ENCODE data around the gene NCOA1.

Gene NCOA1

DNA sequence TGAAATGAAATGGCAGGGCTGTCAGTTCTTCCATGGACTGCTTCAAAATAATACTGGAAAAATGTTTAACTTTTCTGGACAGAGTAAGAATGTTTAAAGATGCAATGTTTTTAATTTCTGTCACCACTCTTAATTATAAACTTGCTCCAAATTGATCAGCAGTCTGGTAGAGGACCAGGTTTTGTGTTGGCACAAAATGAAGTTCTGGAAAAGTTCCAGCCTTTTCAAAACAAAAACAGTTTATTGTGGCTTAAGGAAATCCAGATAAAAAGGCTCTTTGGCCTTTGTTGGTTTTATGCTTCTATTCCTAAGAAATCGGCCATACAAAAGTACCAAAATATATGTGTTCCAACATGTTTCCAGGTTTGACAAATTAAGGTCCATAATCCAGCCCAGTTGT lies 253.3 kb downstream of the NCOA1 start:
- no peak for DNase-seq (ENCODE audit: low read depth)

DNA sequence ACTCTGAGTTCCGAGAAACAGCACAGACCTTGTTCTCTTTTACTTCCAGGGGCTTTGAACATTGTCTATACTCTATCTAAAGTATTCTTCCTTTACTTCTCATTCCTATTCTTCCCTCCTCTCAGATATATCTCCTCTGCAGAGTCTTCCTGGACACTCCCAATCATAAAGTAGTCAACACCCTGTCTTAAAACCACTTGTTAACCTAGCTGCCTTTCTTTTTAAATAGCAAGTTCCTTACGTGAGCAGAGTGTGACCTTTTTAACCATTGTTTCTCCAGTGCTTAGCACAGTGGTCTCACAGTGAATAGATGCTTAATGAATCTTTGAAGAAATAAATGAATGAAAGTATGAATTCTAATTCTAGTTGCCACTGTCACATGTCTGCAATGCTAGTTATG lies 254.8 kb downstream of the NCOA1 start:
- no peak for DNase-seq (ENCODE audit: low read depth)

DNA sequence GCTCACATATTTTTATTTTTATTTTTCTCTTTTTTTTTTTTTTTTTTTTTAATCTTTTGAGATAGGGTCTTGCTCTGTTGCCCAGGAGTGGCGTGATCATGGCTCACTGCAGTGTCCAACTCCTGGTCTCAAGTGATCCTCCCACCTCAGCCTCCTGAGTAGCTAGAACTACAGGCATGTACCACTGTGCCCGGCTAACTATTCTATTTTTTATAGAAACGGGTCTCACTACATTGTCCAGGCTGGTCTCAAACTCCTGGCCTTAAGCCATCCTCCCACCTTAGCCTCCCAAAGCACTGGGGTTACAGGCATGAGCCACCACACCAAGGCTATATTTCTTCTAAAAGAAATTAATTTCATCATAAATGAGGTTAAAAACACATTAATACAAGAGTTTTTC lies 256.2 kb downstream of the NCOA1 start:
- DNase-seq (ENCODE audit: low read depth): no peak

DNA sequence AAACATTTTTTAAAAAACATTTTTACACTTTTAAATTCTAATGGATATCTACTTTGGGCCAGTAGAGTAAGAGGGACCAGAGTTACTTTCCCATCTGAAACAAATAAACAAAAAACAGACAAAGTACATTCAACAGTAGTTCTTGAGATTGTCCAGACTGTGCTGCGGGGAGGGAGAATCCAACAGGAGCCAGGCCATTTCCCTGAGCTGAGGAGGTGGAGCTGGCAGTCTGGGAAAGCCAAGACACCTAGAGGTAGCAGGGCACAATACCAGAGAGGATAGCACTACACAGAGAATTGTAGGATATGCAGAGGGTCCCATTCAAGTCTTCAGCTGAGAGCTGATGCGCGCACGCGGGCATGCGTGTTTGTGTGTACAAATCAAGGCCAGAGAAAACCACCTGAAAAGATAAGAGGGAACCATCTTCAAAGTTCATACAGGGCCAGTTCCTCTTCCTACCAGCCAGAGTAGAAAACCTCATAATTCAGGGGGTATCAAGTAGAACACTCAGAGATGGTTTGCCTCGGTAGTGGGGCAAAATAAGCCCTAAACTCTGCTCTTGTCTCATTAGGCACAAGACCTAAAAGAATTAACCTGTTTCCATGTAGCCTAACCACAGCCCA lies 258.1 kb downstream of the NCOA1 start:
- no peak for DNase-seq (ENCODE audit: low read depth)

DNA sequence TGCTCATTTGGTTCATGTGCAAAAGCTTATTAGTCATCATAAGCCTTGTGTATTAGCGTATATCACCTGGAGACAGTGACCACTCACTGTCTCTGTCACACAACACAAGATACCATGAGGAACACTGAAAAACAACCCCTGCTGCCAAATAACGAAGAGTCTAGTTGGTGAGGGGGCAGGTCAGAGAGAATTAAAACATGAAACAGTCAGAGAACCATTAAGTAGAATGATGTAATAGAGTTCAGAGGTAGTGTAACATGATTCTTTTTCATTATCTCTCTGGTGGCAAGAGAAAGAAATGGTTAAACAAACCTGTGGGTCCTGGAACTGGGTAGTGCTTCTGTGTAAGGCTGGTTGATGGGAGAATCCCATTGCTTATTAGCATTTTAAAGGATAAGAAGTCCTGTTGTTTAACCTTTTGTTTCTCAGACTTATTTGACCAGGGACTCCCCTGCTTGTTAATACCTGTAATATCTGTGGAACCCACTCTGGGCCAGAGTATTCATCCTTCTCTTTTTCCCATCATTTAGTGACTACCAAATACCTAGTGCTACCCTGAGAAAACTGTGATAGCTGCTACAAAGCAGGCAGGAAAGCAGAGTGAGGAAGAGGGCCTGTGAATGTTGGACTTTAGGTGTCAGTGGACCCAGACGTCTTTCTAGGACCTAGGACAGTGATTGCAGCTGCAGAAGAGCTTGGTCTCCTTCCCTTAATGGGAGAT lies 264.1 kb downstream of the NCOA1 start:
- DNase-seq (ENCODE audit: low read depth): no peak

DNA sequence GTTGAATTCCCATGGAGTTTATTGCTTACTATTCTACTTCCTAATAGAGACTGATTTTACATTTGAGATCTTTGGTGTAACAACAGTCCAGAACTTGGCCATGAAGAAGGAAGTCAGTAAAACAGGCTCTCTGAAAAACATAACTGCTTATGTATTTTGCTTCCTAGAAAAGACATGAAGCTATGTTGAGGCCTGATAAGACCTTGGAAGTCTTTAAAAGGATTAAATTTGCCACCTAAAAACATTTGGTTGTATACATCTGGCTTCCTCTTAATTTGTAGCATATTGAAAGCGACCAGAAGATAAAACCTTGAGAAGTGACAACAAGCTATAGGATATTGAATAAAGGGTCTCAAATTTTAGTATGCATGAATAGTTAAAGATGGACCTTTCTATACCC lies 265.7 kb downstream of the NCOA1 start:
- DNase-seq (ENCODE audit: low read depth): no peak

DNA sequence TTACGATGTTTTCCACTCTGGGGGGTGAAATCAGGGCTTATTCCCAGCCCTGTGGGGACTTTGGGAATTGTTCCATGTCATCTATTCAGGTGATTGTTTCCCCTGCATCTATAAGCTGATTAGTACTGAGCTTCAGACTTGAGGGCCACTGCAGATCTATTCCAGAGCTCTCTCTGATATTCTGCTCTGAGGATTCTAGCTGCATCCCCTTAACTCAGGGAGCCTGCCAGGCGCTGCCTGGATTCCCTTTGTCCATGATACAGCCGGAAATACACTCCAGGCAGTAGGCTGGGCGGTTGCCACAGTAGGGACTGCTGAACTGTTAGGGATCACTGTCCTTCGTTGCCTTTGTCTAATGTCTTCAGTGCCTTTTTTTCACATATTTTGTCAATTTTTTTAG lies 270.8 kb downstream of the NCOA1 start:
- no peak for DNase-seq (ENCODE audit: low read depth)

DNA sequence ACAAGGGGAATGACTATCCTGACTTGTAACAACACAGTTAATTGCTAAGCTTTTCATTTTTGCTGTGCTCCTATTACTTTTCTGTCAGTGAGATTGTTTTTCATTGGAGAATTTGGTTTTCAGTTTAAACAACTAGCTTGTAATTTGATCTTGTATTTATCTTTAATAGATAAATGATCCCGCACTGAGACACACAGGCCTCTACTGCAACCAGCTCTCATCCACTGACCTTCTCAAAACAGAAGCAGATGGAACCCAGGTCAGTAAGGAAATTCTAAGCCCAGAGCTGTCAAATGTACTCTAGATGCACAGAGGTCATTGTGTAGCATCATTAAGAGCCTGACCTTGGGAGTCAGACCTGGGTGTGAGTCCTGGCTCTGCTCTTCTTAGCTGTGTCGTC lies 271.5 kb downstream of the NCOA1 start:
- no peak for DNase-seq (ENCODE audit: low read depth)

DNA sequence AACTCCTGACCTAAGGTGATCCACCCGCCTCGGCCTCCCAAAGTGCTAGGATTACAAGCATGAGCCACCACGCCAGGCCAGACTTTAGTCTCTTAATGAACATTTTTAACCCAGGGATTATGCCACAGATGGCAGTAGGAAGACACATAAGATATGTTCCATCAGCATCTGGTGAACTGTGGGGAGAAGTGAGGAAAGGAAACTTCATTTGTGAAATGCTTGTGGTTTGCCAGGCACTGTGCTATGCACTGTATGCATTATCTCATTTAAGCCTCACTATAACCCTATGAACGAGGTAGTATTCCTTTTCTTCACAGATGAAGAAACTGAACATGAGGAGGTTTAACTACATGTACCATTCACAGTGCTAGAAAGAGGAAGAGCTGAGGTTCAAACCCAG lies 272.8 kb downstream of the NCOA1 start:
- DNase-seq (ENCODE audit: low read depth): no peak

DNA sequence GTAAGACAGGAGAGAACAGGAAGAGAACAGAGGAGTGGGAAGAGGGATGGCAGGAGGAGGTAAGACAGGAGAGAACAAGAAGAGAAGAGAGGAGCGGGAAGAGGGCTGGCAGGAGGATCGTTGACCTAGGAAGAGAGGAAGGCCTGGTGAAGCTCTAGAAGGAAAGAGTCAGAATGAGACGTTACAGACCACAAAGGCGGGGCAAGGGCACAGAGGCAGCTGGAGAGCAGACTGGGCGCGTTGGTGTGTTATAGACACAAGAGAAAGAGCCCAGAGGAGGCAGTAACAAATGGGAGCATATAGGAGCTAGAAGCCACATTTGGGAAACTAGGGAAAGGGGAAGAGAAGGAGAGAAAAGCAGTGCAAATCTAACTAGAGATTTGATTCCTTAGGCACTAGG lies 275.6 kb downstream of the NCOA1 start:
- DNase-seq (ENCODE audit: low read depth): no peak

DNA sequence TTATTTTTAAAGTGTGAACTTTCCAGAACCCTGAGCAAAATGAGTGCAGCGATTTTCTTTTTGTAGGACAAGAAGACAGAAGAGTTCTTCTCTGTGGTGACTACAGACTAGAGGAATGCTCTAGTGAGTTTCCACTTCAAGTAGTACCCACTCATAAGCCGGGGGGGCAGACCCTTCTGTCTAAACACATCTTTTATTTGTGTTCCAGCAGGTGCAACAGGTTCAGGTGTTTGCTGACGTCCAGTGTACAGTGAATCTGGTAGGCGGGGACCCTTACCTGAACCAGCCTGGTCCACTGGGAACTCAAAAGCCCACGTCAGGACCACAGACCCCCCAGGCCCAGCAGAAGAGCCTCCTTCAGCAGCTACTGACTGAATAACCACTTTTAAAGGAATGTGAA lies 277.0 kb downstream of the NCOA1 start:
- no peak for DNase-seq (ENCODE audit: low read depth)

DNA sequence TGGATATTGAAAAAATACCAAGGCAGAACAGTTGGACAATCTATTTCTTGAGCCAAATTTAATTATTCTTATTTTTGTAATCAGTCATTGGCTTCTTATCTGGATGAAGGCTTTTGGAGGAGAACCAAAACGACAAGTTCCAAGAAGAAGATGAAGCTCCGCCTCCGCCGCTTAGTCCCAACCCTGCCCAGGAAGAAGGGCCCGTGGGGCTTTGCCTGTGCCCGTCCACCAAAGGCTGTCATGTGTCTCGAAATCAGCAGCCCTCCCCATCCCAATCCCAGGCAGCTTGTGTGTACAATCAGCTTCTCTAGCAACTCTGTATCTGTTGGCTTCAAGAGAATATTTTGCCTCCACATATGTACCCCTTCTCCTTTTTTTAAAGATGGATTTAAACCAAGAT lies 277.5 kb downstream of the NCOA1 start:
- no peak for DNase-seq (ENCODE audit: low read depth)

DNA sequence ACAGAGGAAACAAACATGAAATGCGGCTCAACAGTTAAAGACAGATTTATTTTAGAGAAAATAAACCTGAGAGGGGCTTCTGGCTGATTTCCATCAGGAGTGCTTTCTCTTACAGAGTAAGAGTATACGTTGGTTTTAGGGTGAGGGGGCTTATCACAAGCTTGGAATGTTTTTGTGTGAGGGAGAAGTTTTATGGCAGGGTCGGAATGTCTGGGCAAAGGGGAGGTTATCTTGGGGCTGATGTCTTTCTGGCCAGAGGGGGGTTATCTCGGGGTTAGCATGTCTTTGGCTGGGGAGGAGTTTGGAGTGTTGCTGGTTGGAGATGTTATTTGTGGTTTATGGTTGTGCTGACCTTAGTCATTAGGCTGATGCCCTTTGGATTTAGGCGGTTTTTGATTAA lies 280.0 kb downstream of the NCOA1 start:
- no peak for DNase-seq (ENCODE audit: low read depth)

DNA sequence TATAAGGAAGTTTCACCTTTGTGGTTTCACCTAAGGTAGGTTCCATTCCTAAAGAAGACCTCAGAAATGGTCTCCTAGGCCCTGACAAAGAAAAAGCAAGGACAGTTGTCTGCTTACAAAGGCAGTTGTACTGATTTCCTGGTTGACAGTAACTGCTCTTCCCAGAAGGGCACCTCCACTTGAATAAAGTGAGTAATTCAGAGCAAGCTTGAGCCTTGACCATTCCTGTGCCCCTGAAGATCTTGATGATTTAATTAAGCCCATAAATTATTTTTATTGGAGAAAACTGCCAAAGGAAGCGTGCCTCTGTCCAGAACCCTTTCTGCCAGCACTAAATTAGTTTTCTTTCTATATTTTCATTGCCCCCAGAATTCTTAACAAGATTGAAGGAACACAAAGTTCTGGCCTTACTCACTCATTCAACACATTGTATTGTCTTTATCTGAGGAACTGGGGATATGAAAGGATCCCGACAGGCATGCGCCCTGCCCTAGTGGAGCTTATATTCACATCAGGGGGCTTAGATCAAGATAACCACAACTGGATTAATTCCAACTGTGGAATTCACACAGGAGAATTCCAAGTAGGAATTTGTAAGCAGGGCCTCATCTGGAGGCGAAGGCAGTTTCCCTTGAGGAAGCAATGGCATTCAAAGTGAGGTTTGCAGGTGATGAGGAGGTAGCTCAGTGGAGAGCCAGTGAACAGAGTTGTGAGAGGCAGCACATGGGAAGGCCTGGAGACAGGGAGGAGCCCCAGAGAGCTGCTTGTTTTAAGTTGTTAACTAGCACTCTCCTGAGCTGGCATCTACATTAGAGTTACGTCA lies 280.9 kb downstream of the NCOA1 start:
- DNase-seq (ENCODE audit: low read depth): no peak

DNA sequence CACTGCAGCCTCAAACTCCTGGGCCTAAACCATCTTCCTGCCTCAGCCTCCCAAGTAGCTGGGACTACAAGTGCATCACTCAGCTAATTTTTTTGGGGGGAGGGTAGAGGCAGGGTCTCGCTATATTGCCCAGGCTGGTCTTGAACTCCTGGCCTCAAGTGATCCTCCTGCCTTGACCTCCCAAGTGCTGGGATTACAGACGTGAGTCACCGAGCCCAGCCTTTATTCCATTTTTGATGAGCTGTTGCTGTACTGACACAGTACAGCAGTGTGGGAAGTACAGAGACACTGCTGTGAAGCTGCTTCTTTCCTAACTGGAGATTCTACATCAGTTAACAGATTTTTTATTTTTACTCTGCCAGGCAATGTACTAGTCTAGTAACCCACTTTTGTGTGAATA lies 283.3 kb downstream of the NCOA1 start:
- DNase-seq (ENCODE audit: low read depth): no peak

DNA sequence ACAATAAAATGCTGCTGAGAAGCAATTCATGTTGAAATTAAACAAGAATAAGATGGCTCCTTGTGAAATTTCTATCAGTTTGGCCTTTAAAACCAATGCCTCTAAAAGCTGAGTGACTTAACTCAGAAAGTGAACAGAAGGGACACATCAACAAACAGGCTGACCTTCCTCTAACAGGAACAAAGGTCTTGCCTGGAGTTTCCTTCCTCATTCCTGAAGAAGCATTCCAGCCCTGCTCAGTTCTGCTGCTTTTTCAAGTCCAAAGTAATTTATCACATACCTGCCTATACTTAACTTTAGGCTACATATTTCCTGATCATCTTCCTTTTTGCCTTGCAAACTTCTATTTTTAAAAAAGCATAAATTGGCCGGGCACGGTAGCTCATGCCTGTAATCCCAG lies 288.1 kb downstream of the NCOA1 start:
- no peak for DNase-seq (ENCODE audit: low read depth)

DNA sequence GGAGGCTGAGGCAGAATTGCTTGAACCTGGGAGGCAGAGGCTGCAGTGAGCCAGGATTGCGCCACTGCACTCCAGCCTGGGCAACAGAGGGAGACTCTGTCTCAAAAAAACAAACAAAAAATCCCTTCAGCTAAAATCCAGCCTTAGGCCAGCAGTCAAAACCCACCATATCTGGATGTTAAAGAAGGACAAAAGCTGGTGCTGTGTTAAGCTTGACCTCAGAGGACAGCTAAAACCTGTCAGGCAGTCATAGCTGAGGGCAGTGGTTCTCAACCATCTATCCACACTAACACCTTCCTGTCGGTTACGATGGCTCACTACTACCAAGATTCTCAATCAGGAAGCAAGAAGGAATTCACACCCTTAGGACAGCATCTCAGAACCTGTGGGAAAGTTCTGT lies 292.6 kb downstream of the NCOA1 start:
- DNase-seq (ENCODE audit: low read depth): no peak

DNA sequence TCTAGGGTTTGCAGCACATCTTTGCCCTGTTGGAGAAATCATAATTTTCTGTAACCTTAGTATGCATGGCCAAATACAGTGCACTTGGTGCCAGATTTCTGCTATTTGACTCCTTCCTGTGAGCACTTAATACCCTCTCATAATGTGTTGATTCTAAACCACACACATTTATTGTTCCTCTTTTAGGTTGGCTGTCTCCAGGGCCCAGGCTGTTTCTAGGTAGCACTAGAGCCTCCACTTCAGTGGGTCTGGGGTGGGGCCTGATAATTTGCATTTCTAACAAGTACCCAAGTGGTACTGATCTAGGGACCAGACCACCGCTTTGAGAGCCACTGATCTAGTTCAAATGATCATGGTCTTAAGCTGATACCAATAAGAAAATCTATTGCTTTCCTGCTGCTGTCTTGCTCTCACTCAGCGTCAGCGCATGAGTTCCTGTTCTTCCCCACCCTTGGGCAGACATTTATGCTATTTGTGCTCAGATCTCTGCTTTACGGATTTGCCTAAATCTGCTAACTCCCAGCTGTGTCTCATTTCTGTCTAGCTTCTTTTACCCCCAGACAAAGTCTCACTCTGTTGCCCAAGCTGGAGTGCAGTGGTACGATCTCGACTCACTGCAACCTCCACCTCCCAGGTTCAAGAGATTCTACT lies 294.7 kb downstream of the NCOA1 start:
- no peak for DNase-seq (ENCODE audit: low read depth)

DNA sequence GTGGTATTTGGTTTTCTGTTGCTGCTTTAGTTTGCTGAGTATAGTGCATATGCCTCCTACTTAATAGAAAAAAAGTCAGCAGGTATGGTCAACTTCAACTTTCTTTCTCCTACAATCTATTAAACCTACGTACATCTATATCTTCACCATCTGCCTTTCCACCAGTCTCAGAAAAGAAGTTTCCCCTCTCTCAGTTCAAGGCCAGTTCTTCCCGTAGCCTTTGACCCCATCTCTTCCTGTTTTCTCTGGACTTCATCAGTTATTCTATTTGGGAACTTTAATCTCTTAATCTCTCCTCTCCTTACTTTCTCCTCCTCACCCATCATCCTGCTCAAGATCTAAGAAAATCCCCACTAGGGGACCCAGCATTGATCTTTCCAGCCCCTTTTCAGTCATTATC lies 296.5 kb downstream of the NCOA1 start:
- DNase-seq (ENCODE audit: low read depth): no peak

DNA sequence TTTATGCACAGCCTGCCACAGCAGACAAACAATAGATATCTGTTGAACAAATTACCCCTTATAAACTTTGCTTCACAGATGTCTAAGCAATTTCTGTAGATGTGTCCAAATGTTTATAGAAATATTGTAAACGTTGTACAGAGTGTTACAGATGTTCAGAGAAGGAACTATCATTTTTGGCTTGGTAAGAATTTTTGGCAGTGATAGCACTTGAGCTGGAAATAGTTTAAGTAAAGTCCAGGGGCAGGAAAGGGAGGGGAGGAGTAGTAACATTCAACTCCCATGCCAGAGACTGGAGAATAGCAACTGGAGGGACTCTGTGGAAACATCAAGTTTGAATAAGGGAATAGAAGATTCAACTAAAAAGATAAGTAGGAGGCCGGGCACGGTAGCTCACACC lies 297.8 kb downstream of the NCOA1 start:
- no peak for DNase-seq (ENCODE audit: low read depth)

DNA sequence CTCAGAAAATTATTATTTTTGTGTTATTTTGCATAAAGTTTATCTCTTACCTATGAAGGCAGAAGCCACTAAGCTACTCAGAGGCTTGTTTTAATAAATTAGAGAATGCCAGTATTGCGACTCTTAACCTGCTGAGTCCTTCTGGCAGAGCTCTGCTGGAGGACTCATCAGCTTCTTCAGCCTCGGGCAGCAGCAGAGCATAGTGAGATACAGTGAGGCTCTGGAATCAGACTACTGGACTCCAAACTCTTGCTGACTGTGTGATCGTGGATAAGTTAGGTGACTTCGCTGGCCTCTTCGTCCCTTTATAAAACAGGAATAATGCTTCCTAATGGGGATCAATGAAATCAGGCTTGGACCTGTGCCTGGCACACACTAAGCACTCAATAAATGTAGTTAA lies 300.4 kb downstream of the NCOA1 start:
- DNase-seq (ENCODE audit: low read depth): no peak

DNA sequence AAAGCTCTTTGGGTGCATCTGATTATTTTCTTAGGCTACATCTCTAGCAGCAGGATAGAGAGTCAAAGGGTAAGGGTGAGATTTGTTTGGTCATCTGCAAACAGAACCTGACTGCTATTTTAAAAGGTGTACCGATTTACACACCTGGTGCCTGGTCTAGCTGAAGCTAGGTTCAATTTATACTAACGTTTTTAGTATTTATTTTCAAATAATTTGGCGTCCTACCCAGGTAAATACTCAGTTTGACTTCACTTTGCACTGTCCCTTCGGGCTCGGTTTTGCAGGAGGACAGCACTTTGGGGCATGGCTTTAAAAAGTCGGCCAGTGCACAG lies 301.5 kb downstream of the NCOA1 start:
- DNase-seq (ENCODE audit: low read depth): no peak

All from stimulated activated CD8-positive, alpha-beta memory T cell treated with anti-CD3 and anti-CD28 coated beads, Interleukin-12 subunit alpha, Interleukin-12 subunit beta, amount 100 ng/mL, for 1 hour (primary cell).